HCT116 (cell line): ENCODE data around the gene HCRT. TPM values are rescaled to one million over a fixed set of nuclear protein-coding genes. Genes with fewer than 3 reads are reported as not detected.

ENCODE experiments used
- ATAC-seq: fragments of 200-7000 bp; cut with Tn5 transposase; 2 replicates; pipeline ENCODE4 v1.9.1; 2020; ENCODE audit warnings: mild to moderate bottlenecking, moderate library complexity
- BruUV-seq: library from RNA; stranded (reverse); fragments of 400-500 nt; replicated peaks from 2 replicates; lab custom pipeline; 2021; lab: Mats Ljungman, UMichigan
- CTCF ChIA-PET: fragments of 300-600 bp; sonication (Branson Sonifier 250); formaldehyde crosslinking; loops from one replicate; lab custom pipeline; 2021; ENCODE audit warnings: antibody characterized with exemption; lab: Charles Lee
- POLR2A ChIA-PET: fragments of 300-600, 350-600 bp; sonication (Branson Sonifier 250); formaldehyde crosslinking; loops from one replicate; lab custom pipeline; 2021; ENCODE audit warnings: antibody characterized with exemption; lab: Charles Lee
- RAD21 ChIA-PET, 2 experiments: fragments of 300-600 bp; sonication (Branson Sonifier 250); formaldehyde crosslinking; loops; one replicate each; lab custom pipeline; 2023; ENCODE audit warnings: low total read pairs in 2 of 2; ENCODE audit not compliant: uncharacterized antibody in 2 of 2, unreplicated experiment in 2 of 2, low non-redundant PET in 1 of 2; lab: Charles Lee
- DNase-seq: peaks from one replicate; pipeline ENCODE4 v3.0.0-alpha.2; 2010; ENCODE audit warnings: low read depth, low spot score
- H2AFZ ChIP-seq: fragments of 200-600 bp; shearing (Covaris generic), sonication (generic); 2 replicates; pipeline ENCODE4 v1.6.1; 2017; ENCODE audit warnings: low read depth, mixed run types, mixed read lengths, antibody characterized with exemption, low read length; ENCODE audit not compliant: poor library complexity, severe bottlenecking
- H3K27ac ChIP-seq: 2 replicates; pipeline ENCODE4 v1.5.1; 2012; ENCODE audit warnings: low read depth, low read length
- H3K27me3 ChIP-seq: fragments of 200-600 bp; sonication (generic); 2 replicates; pipeline ENCODE4 v1.6.1; 2016; ENCODE audit warnings: mixed run types, low read length, mixed read lengths; ENCODE audit not compliant: insufficient read depth
- H3K36me3 ChIP-seq, 2 experiments: fragments of 200-500 bp in 1 of 2; fragments of 200-600 bp in 1 of 2; sonication (Bioruptor generic) in 1 of 2; sonication (generic) in 1 of 2; 2 replicates each; pipeline versions ENCODE4 v1.5.1 to v1.6.1; 2014 to 2016; ENCODE audit warnings: low read length in 2 of 2, inconsistent platforms in 1 of 2, mixed read lengths in 1 of 2, mixed run types in 1 of 2; ENCODE audit not compliant: insufficient read depth in 2 of 2, control insufficient read depth in 1 of 2
- H3K4me1 ChIP-seq, 2 experiments: fragments of 200-600 bp in 1 of 2; sonication (generic) in 1 of 2; 2 replicates each; pipeline versions ENCODE4 v1.5.1 to v1.6.1; 2012 to 2017; ENCODE audit warnings: low read length in 2 of 2, inconsistent platforms in 1 of 2, mild to moderate bottlenecking in 1 of 2, mixed read lengths in 1 of 2, mixed run types in 1 of 2, moderate library complexity in 1 of 2; ENCODE audit not compliant: insufficient read depth in 2 of 2, control insufficient read depth in 1 of 2
- H3K4me2 ChIP-seq: fragments of 200-600 bp; sonication (generic); 2 replicates; pipeline ENCODE4 v1.6.1; 2017; ENCODE audit warnings: mixed run types, low read length, mixed read lengths
- H3K4me3 ChIP-seq, 2 experiments: fragments of 200-600 bp in 1 of 2; sonication (generic) in 1 of 2; replicated peaks in 1 of 2; 2 replicates each; pipeline ENCODE4 v1.5.1; 2011 to 2016; ENCODE audit warnings: low read length in 2 of 2, control low read depth in 1 of 2, low read depth in 1 of 2, mild to moderate bottlenecking in 1 of 2, mixed read lengths in 1 of 2, mixed run types in 1 of 2
- H3K79me2 ChIP-seq: fragments of 200-600 bp; sonication (generic); 2 replicates; pipeline ENCODE4 v1.6.1; 2017; ENCODE audit warnings: mild to moderate bottlenecking, mixed run types, low read length, moderate library complexity, mixed read lengths; ENCODE audit not compliant: insufficient read depth
- H3K9ac ChIP-seq: fragments of 200-600 bp; sonication (generic); 2 replicates; pipeline ENCODE4 v1.6.1; 2016; ENCODE audit warnings: low read length, mixed read lengths
- H3K9me2 ChIP-seq: fragments of 200-600 bp; sonication (generic), shearing (Covaris generic); 2 replicates; pipeline ENCODE4 v1.6.1; 2017; ENCODE audit warnings: mixed run types, mild to moderate bottlenecking, moderate library complexity; ENCODE audit not compliant: insufficient read depth
- H3K9me3 ChIP-seq, 2 experiments: fragments of 200-500 bp in 1 of 2; fragments of 200-600 bp in 1 of 2; sonication (Bioruptor generic) in 1 of 2; sonication (generic) in 1 of 2; 2 replicates each; pipeline ENCODE4 v1.6.1; 2014 to 2017; ENCODE audit warnings: low read length in 2 of 2, mixed read lengths in 2 of 2, inconsistent platforms in 1 of 2, low read depth in 1 of 2, mild to moderate bottlenecking in 1 of 2, mixed run types in 1 of 2, moderate library complexity in 1 of 2; ENCODE audit not compliant: control insufficient read depth in 1 of 2, insufficient read depth in 1 of 2
- H4K20me1 ChIP-seq: fragments of 200-600 bp; sonication (generic), shearing (Covaris generic); 2 replicates; pipeline ENCODE4 v1.6.1; 2017; ENCODE audit warnings: mixed run types, mild to moderate bottlenecking, moderate library complexity; ENCODE audit not compliant: insufficient read depth
- ATF3 ChIP-seq: IDR thresholded peaks from 2 replicates; pipeline ENCODE4 v1.6.1; 2012
- CBX3 ChIP-seq: IDR thresholded peaks from 2 replicates; pipeline ENCODE4 v1.6.1; 2012; ENCODE audit warnings: low read depth
- MAX ChIP-seq: IDR thresholded peaks from 2 replicates; pipeline ENCODE4 v1.6.1; 2012
- REST ChIP-seq: IDR thresholded peaks from 2 replicates; pipeline ENCODE4 v1.6.1; 2012; ENCODE audit warnings: low read depth
- SIN3A ChIP-seq: IDR thresholded peaks from 2 replicates; pipeline ENCODE4 v1.6.1; 2012; ENCODE audit warnings: low read depth
- SRF ChIP-seq: IDR thresholded peaks from 2 replicates; pipeline ENCODE4 v1.6.1; 2012; ENCODE audit warnings: low read depth
- YY1 ChIP-seq: IDR thresholded peaks from 2 replicates; pipeline ENCODE4 v1.6.1; 2011; ENCODE audit warnings: low read length, low read depth, moderate library complexity, mild to moderate bottlenecking; ENCODE audit not compliant: insufficient replicate concordance; ENCODE audit errors: extremely low read depth
- ZBTB33 ChIP-seq: IDR thresholded peaks from 2 replicates; pipeline ENCODE4 v1.6.1; 2011; ENCODE audit warnings: mild to moderate bottlenecking, low read length, moderate library complexity; ENCODE audit not compliant: insufficient replicate concordance; ENCODE audit errors: extremely low read depth
- intact Hi-C: fragments of 100-400 bp; cut with micrococcal nuclease; formaldehyde crosslinking; loops from 2 replicates; pipeline ENCODE4 v1.10.0; 2022
- total RNA-seq: library from RNA; stranded (reverse); gene quantifications from one replicate; pipeline ENCODE4 v1.2.1, GENCODE V29; 2021; ENCODE audit not compliant: unreplicated experiment

Gene HCRT
- total RNA-seq, 1 experiment from 2014 or later, result not detected

DNA sequence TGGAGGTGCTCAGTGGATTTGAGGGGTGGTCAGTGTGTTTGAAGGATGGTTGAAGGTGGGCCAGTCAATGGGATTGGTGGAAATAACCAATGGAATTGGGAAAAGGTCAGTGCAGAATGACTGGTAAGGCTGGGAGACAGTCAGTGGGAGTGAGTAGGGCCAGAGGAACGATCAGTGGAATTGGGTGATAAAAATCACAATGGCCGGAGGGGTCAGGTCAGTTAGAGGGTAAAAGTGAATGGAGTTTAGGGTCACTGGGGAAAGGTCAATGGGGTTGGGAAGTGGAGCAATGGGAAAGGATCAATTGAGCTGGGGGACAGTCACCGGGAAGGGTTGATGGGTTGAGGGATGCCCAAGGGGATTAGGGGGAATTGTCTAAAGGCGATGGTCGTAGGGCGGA is 19.5 kb downstream of the HCRT start (continued):
- TF ChIP-seq ZBTB33 (no peak), REST (no peak), ATF3 (no peak)

GRCh38 chr17:42163696-42164407 is 21.4 kb downstream of the HCRT start:
- ATAC-seq (no peak), DNase-seq (no peak)
- H3K36me3 ChIP-seq, result no peaks in the 10 kb centered on the region
- no peaks in the 10 kb centered on the region for H3K9me3 ChIP-seq
- no peaks in the 10 kb centered on the region for H3K27me3 ChIP-seq
- intact Hi-C loops, result no loop called here
- no TSS peak for BruUV-seq
- CTCF ChIA-PET, result interaction anchor here (0.9 kb wide), 1 partner anchor 20 kb away, joined by 4 read pairs; no protein-coding TSS in a partner anchor
- TF ChIP-seq YY1, result no peak
- no peak for TF ChIP-seq SRF
- no peak for TF ChIP-seq CBX3
- TF ChIP-seq MAX, result no peak
- no peak for TF ChIP-seq SIN3A
- RAD21 ChIA-PET, result no interaction called here
- no peak overlapping the region for H2AFZ ChIP-seq
- no peak overlapping the region for H3K27ac ChIP-seq
- no peak overlapping the region for H3K9ac ChIP-seq
- no peaks in the 10 kb centered on the region for H4K20me1 ChIP-seq
- no peaks in the 10 kb centered on the region for H3K4me1 ChIP-seq
- H3K4me2 ChIP-seq, result no peak overlapping the region
- H3K9me2 ChIP-seq, result no peaks in the 10 kb centered on the region
- POLR2A ChIA-PET, result no interaction called here
- no peak overlapping the region for H3K4me3 ChIP-seq
- H3K79me2 ChIP-seq, result no peaks in the 10 kb centered on the region
